ENCODE measurements around the gene HMGA1.
"Not testable (repeated sequence)": the region's sequence is repeated elsewhere in the genome, so short reads cannot be mapped to it uniquely, and the experiment has no call there.

HMGA1 gene

GRCh38 chr6:34263484-34263883 lies 26.8 kb downstream of the HMGA1 start:
- FAIRE-seq: not testable (repeated sequence)

DNA sequence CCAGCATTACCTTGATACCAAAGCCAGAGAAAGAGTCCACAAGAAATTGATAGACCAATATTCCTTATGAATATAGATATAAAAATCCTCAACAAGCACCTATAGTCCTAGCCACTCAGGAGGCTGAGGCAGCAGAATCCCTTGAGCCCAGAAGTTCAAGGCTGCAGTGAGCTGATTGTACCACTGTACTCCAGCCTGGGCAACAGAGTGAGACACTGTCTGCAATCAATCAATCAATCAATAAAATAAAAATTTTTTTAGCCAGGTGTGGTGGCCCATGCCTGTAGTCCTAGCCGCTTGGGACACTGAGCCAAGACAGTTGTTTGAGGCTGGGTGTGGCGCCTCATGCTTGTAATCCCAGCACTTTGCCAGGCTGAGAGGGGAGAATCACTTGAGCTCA lies 31.1 kb downstream of the HMGA1 start:
- no peak for FAIRE-seq

DNA sequence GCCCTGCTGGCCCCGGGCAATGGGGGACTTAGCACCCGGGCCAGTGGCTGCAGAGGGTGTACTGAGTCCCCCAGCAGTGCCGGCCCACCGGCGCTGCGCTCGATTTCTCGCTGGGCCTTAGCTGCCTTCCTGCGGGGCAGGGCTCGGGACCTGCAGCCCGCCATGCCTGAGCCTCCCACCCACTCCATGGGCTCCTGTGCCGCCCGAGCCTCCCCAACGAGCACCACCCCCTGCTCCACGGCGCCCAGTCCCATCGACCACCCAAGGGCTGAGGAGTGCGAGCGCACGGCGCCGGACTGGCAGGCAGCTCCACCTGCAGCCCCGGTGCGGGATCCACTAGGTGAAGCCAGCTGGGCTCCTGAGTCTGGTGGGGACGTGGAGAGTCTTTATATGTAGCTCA lies 32.5 kb downstream of the HMGA1 start:
- FAIRE-seq: not testable (repeated sequence)

DNA sequence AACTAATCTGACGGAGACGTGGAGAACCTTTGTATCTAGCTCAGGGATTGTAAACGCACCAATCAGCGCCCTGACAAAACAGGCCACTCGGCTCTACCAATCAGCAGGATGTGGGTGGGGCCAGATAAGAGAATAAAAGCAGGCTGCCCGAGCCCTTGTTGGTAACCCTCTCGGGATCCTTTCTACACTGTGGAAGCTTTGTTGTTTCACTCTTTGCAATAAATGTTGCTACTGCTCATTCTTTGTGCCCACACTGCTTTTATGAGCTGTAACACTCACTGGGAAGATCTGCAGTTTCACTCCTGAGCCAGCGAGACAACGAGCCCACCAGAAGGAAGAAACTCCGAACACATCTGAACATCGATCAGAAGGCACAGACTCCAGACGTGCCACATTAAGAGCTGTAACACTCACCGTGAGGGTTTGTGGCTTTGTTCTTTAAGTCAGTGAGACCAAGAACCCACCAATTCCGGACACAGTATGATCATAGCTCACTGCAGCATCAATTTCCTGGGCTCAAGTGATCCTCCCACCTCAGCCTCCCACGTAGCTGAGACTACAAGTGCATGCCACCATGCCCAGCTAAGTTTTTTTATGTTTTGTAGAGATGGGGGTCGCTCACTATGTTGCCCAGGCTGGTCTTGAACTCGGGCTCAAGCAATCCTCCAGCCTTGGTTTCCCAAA lies 33.1 kb downstream of the HMGA1 start:
- FAIRE-seq: not testable (repeated sequence)

DNA sequence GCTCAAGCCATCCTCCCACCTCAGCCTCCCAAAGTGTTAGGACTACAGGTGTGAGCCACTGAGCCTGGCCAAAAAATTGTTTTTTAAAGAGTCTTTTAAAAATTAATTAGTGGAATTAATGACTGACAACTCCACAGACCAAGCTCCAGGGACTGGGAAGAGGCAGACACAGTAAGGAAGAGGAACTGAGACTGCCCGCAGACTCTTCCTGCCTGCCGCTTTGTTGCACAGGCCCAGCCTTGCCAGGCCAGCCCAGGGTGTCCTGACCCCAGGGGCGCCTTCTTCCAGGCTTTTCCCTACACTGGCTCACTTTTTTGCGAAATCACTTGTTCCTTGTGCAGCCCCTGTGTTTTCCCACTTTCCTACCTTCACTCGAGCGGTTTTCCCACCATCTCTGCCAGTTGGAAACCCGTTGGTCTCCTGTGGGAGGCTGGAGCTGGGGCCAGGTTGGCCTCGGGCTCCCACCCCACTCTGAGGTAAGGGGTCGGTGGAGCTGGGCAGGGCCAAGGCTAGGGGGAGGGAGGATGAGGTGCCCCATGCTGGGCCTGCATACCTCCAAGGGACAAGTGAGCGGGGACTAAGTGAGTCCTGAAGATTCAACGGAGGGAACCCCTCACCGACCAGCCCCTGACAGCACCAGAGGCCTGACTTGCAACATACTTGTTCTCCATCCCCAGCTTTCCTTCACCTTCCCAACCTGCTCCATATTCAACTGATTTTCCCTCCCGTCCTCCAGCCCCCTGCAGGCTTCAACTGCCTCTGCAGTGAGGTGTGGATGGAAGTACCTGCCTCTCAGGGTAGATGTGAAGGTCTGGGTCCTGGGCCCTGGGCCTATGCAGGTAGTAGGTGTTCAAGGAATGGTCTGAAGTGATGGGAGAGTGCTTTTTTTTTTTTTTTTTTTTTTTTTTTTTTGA lies 35.6 kb downstream of the HMGA1 start:
- FAIRE-seq: no peak

DNA sequence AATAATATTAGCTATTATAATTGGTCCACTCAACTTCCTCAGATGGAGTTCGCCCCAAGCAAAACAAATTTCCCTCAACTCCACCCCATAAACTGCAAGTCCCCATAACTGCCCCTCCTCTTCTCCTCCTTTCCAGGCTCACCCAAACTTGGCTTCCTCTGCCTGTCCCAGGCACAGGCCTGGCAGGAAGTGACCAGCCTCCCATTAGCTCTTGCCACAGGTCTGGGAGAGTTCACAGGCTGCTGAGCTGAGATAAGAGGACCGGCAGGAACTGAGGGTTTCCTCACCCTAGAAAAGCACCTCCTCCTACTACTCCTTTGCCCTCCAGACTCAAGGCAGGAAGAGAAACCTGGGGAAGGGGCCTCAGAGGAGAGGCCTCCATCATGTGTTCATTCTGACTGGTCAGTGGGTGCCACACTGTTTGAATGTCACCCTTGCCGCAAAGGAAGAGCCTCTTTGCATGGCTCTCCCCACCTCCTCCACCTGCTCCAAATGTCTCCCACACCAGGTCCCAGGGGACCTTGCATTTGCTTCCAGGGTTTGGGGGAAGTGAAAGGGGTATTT lies 36.7 kb downstream of the HMGA1 start:
- FAIRE-seq: no peak

GRCh38 chr6:34274129-34274528 lies 37.5 kb downstream of the HMGA1 start:
- no peak for FAIRE-seq

GRCh38 chr6:34275128-34275804 lies 38.6 kb downstream of the HMGA1 start:
- no peak for FAIRE-seq

DNA sequence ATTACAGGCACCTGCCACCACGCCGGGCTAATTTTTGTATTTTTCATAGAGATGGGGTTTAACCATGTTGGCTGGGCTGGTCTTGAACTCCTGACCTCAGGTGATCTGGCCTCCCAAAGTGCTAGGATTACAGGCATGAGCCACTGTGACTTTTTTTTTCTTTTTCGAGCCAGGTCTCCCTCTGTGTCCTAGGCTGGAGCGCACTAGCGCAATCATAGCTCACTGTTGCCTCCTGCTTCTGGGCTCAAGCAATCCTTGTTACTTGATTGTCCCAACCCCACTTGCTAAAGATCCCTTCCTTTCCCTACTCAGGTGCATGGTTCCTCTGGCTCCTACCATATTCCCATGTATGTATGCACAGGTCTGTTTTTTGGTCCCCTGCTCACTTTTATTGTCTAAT lies 39.5 kb downstream of the HMGA1 start:
- FAIRE-seq: no peak

DNA sequence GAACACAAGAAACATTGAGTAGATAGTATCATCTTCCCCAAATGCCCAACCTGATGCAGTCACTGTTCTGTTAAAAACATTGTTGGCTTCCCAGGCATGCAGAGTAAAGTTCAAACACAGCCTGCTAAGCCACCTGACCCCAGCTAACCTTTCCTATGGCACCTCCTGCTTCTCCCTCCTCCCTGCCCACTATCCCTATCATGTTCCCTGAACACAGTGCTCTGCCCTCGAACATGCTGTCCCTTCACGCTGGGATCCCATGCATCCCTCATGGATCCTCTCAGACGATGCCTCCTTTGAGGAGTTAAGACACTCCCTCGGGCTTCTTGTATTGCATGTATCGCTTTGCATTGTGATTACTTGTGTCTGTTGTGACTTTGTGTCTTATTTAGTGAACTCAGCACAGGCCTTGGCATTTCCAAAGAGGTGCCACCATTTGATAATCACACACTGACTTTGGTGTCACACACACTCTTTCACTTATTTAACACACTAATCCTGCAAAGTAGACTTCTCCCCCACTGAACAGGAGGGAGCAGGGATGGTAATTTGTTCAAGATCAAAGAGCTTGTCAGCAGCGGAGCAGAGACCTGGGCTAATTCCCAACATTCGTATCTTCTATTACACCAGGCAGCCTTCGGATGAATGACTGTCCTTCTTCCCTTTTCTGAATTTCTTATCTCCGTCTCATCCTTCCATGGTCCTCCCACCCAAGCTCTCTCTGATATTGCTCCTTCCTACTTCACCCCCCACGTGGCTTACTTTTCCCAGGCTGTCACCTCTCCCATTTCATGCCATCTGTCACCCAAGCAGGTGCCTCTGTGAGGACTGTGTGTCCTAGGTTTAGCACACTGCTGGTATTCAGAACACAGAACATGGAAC lies 40.4 kb downstream of the HMGA1 start:
- FAIRE-seq: no peak

DNA sequence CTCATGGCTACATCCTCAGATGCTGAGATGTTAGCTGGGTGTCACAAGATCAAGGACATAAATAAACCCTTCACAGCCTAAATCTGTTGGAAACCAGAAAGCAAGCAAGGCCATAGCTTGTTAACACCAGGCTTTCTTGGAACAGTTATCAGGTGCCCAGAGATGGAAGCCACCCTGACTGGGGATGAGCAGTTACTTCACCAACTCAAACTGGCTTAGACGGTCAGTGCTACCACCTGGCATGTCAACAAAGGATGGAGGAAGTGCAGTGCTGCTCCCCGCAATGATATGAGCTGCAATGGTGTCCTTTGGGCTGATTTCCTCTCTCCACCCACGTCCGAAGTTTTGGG lies 41.1 kb downstream of the HMGA1 start:
- no peak for FAIRE-seq

DNA sequence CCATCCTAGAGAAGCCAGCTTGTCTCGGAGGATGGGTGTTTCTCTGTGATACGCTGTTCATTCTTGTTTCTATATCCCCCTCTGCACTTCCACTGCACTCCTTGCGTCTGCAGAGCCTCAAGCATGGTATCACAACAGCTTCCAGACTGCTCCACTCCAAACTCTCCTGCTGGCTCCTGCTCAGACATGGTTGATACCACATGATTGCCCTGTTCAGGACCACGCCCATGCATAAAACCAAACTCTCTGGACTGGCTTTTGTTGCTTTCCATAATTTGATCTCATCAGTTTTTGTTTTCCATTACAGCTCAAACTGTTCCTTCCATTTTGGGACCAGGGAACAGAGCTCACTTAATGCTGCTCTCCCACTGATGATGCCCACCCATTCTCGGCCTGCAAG lies 42.2 kb downstream of the HMGA1 start:
- FAIRE-seq: no peak

GRCh38 chr6:34280216-34280615 lies 43.5 kb downstream of the HMGA1 start:
- FAIRE-seq: no peak

- FAIRE-seq: no peak
These were observed 45.1 kb downstream of the HMGA1 start for GRCh38 chr6:34281702-34282334.

GRCh38 chr6:34284563-34285447 lies 48.1 kb downstream of the HMGA1 start:
- FAIRE-seq: no peak

DNA sequence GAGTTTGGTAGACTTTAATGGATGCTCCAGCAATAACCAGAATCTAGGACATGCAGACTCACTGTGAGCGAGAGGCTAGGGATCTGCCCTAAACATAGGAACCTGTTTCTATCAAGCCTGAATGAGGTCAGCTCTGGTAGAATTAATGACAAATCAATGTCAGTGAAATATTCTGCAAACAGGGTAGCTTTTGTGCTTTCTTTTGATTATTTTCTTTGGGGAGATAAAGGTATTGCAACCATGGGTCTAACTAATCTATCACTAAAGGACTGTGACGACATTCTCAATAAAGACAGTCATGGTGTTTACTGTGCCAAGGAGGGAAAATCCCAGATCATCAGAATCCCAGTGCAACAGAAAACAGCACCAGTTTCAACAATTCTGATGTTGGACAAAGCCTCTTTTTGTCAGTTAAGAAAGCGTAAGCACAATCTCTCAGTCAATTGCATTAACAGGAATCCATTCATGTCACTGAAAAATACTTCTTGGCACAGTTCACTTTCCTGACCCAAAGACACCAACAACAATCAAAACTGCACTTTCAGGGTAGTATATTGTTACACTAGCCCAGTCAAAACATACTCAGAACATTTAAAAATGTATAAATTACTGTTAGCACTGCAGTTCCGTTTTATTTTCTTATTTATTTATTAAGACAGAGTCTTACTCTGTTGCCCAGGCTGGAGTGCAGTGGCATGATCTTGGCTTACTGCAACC lies 48.9 kb downstream of the HMGA1 start:
- FAIRE-seq: no peak

GRCh38 chr6:34288581-34288980 lies 51.9 kb downstream of the HMGA1 start:
- FAIRE-seq: no peak

DNA sequence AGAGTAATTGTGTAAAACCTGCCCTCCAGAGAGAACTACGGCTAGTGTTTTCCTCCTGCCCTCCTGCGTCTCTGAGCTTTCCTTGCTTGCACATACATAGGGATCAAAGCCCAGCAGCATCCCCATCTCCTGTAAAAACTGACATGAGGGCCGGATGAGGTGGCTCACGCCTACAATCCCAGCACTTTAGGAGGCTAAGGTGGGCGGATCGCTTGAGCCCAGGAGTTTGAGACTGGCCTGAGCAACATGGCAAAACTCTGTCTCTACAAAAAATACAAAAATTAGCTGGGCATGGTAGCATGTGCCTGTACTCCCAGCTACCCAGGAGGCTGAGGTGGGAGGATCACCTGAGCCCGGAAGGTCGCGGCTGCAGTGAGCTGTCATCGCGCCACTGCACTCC lies 52.5 kb downstream of the HMGA1 start:
- no peak for FAIRE-seq

DNA sequence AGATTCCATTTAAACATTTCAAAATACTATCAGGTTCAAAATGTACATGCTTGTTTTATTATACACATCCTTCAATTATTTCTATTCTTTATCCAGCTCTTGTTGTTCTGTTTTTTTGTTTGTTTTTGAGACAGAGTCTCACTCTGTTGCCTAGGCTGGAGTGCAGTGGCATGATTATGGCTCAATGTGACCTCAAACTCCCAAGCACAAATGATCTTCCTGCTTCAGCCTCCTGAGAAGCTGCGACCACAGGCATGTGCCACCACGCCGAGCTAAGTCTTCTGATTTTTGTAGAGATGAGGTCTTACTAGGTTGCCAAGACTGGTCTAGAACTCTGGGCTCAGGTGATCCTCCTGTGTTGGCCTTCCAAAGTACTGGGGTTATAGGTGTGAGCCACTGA lies 56.3 kb downstream of the HMGA1 start:
- FAIRE-seq: no peak

DNA sequence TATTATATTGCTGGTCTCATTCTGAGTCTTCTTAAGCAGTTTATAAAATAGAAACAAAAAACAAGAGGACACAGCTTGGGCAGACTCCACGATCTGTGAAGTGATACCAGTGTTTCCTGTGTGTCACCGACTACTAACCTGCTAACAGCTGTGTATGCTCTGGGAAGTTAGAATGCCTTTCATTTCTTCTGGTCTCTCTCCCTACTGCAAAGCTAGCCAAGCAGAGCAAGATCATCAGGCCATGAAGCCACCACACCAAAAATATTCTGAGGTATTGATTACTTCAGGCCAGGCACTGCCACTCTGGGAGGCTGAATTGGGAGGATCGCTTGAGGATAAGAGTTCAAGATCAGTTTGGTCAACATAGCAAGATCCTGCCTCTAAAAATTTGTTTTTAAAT lies 59.0 kb downstream of the HMGA1 start:
- FAIRE-seq: no peak

Data from colon (tissue), 2 donors.